B cell (primary cell): ENCODE results near the gene MYMX. TPM values are rescaled to one million over a fixed set of nuclear protein-coding genes. Genes with fewer than 3 reads are reported as not detected.

Experiments
- ATAC-seq: fragments of 200-7000 bp; cut with Tn5 transposase; one replicate; pipeline ENCODE4 v1.10.0; 2021; ENCODE audit warnings: low read depth, mild to moderate bottlenecking, moderate number of reproducible peaks, moderate library complexity
- CTCF ChIA-PET: fragments of 350-600 bp; sonication (Branson Sonifier 250); formaldehyde crosslinking; loops from one replicate; lab custom pipeline; 2021; ENCODE audit warnings: antibody characterized with exemption, inconsistent platforms; lab: Charles Lee
- POLR2A ChIA-PET: fragments of 350-600 bp; sonication (Branson Sonifier 250); formaldehyde crosslinking; loops from one replicate; lab custom pipeline; 2021; ENCODE audit warnings: antibody characterized with exemption; lab: Charles Lee
- DNase-seq: peaks from one replicate; pipeline ENCODE4 v3.0.0; 2013
- H2AFZ ChIP-seq: 2 replicates; pipeline ENCODE4 v1.6.1; 2012; ENCODE audit warnings: mild to moderate bottlenecking, low read depth, low read length; ENCODE audit not compliant: insufficient read depth, poor library complexity, severe bottlenecking
- H3K27ac ChIP-seq, 2 donors: 1 replicate in 1 of 2; 2 replicates in 1 of 2; pipeline ENCODE4 v1.5.1; 2012 to 2013; ENCODE audit warnings: low read length in 2 of 2, mild to moderate bottlenecking in 2 of 2, moderate library complexity in 1 of 2
- H3K27me3 ChIP-seq, 4 experiments: fragments of 200-600 bp in 1 of 4; sonication (generic) in 1 of 4; replicated peaks in 1 of 4; 1 replicate in 2 of 4; 2 replicates in 2 of 4; pipeline versions ENCODE4 v1.6.1 to v1.7.0; 2013 to 2016; ENCODE audit warnings: low read length in 3 of 4, mild to moderate bottlenecking in 2 of 4, mixed read lengths in 1 of 4, moderate library complexity in 1 of 4; ENCODE audit not compliant: insufficient read depth in 4 of 4, control insufficient read depth in 3 of 4; ENCODE audit errors: control extremely low read depth in 1 of 4
- H3K36me3 ChIP-seq, 2 experiments: replicated peaks in 1 of 2; 1 replicate in 1 of 2; 2 replicates in 1 of 2; pipeline versions ENCODE4 v1.6.1 to v1.7.1; 2013; ENCODE audit warnings: low read length in 1 of 2; ENCODE audit not compliant: insufficient read depth in 2 of 2, control insufficient read depth in 1 of 2; ENCODE audit errors: control extremely low read depth in 1 of 2, extremely low read depth in 1 of 2
- H3K4me1 ChIP-seq, 2 donors: fragments of 200-600 bp in 1 of 2; sonication (generic) in 1 of 2; 1 replicate in 1 of 2; 2 replicates in 1 of 2; pipeline versions ENCODE4 v1.5.1 to v1.6.1; 2013 to 2017; ENCODE audit warnings: low read length in 2 of 2; ENCODE audit not compliant: control insufficient read depth in 2 of 2, insufficient read depth in 2 of 2
- H3K4me2 ChIP-seq: replicated peaks from 2 replicates; pipeline ENCODE3; 2012; ENCODE audit warnings: mild to moderate bottlenecking, low read depth, low read length; ENCODE audit not compliant: poor library complexity, severe bottlenecking
- H3K4me3 ChIP-seq, 5 experiments: fragments of 200-600 bp in 1 of 5; sonication (generic) in 1 of 5; 1 replicate in 3 of 5; 2 replicates in 2 of 5; pipeline versions ENCODE4 v1.5.1 to v1.7.0; 2011 to 2016; ENCODE audit warnings: low read length in 4 of 5, mild to moderate bottlenecking in 4 of 5, low read depth in 2 of 5, control low read depth in 1 of 5, moderate library complexity in 1 of 5; ENCODE audit not compliant: insufficient read depth in 1 of 5; ENCODE audit errors: control extremely low read depth in 1 of 5, extremely low read depth in 1 of 5
- H3K79me2 ChIP-seq: fragments of 200-600 bp; sonication (generic); one replicate; pipeline ENCODE4 v1.6.0; 2016; ENCODE audit warnings: low read length; ENCODE audit not compliant: control insufficient read depth, insufficient read depth
- H3K9ac ChIP-seq: fragments of 200-600 bp; sonication (generic); 2 replicates; pipeline ENCODE4 v1.6.1; 2017; ENCODE audit warnings: mild to moderate bottlenecking, low read length, moderate library complexity
- H3K9me3 ChIP-seq, 3 donors: one replicate each; pipeline versions ENCODE4 v1.6.1 to v1.7.1; 2013; ENCODE audit warnings: low read length in 2 of 3; ENCODE audit not compliant: control insufficient read depth in 2 of 3, insufficient read depth in 1 of 3; ENCODE audit errors: control extremely low read depth in 1 of 3
- H4K20me1 ChIP-seq: 2 replicates; pipeline ENCODE4 v1.6.0; 2012; ENCODE audit warnings: mild to moderate bottlenecking, low read length; ENCODE audit not compliant: insufficient read depth, control insufficient read depth, poor library complexity, severe bottlenecking
- H3K27ac Mint-ChIP-seq: one replicate; pipeline ENCODE4 v1.8.0; 2021; ENCODE audit warnings: mixed read lengths
- H3K27me3 Mint-ChIP-seq: one replicate; pipeline ENCODE4 v1.8.0; 2021; ENCODE audit warnings: mixed read lengths
- H3K4me1 Mint-ChIP-seq: one replicate; pipeline ENCODE4 v1.8.0; 2021; ENCODE audit warnings: mixed read lengths
- H3K4me3 Mint-ChIP-seq: one replicate; pipeline ENCODE4 v1.8.0; 2021; ENCODE audit warnings: mixed read lengths
- H3K9me3 Mint-ChIP-seq: one replicate; pipeline ENCODE4 v1.8.0; 2022; ENCODE audit warnings: mixed read lengths; ENCODE audit not compliant: insufficient read depth
- EZH2 ChIP-seq: IDR thresholded peaks from 2 replicates; pipeline ENCODE4 v1.6.1; 2012; ENCODE audit warnings: borderline replicate concordance, low read depth, mild to moderate bottlenecking, moderate library complexity, low read length; ENCODE audit not compliant: insufficient read depth, poor library complexity, severe bottlenecking
- WGBS: methylation state at CpG from one replicate; pipeline ENCODE4 v1.1.5; 2013; ENCODE audit warnings: missing lambda C conversion rate; ENCODE audit not compliant: insufficient coverage; 5-methylcytosine and 5-hydroxymethylcytosine counted together
- intact Hi-C: fragments of 100-400 bp; cut with micrococcal nuclease; formaldehyde crosslinking; loops from one replicate; pipeline ENCODE4 v1.10.0; 2022
- polyA plus RNA-seq: library from polyadenylated mRNA; depleted of rRNA; stranded (reverse); fragments of >200 nt; gene quantifications from 2 replicates; pipeline ENCODE4 v1.2.3, GENCODE V29; 2012
- total RNA-seq, 2 donors: library from RNA; stranded (reverse); fragments of 120-200 nt in 1 of 2; gene quantifications; 1 replicate in 1 of 2; 2 replicates in 1 of 2; pipeline versions ENCODE4 v1.2.3 to v1.2.4, GENCODE V29; 2013 to 2022
- TF ChIP-seq, protein P1 (sequence below): fragments of 200-600 bp; IDR thresholded peaks from one replicate; pipeline ENCODE4 v1.8.0; 2022; ENCODE audit warnings: antibody characterized with exemption, mild to moderate bottlenecking

The MYMX gene
- total and polyA plus RNA-seq, 2 donors (not counting 1 experiment from before 2014, with no cell fraction given) = not detected

DNA sequence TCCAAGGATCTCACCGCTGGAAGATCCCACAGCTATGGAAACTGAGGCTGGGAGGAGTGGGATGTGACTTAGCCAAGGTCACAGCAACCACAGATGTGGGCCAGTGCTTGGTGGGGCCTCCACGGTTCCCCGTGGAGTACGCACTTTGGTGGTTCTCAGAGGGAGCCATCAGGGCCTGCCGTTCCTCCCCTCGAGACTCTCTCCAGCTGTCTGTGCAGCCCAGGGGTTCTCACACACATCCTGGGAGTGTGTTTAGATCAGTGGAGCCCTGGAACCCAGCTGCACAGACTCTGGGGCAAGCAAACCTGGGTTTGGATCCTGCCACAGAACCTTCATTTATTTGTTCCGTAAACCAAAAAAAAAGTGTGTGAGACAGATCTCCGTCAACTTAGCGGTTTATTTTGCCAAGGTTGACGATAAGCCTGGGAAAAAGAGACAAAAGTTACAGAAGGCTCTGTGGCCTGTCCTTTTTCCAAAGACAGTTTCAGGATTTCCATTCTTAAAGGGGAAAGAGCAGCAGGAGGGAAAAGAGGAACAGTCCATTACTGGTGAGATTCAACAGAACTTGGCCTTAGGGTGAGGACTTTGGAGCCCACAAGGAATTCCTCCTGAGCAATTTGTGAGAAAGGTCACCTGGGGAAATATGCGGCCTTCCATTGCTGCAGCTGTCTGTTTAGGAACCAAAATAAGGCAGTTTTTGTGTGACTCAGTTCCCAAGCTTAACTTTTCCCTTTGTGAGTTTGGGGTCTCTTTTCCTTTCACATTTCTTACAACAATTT lies 13.6 kb upstream of the MYMX start:
- H3K27me3 Mint-ChIP-seq = peaks cover 5% of the 10 kb centered on the region
- Histone ChIP-seq H3K9ac (no peak overlapping the region), H3K4me1 (no peaks in the 10 kb centered on the region), H2AFZ (no peak overlapping the region), H4K20me1 (no peaks in the 10 kb centered on the region), H3K27ac (no peak overlapping the region), H3K79me2 (no peaks in the 10 kb centered on the region), H3K36me3 (no peaks in the 10 kb centered on the region), H3K9me3 (no peaks in the 10 kb centered on the region), H3K4me3 (no peak overlapping the region), H3K27me3 (no peaks in the 10 kb centered on the region), H3K4me2 (no peak overlapping the region)
- no peak for TF ChIP-seq EZH2
- TF ChIP-seq, protein P1, sequence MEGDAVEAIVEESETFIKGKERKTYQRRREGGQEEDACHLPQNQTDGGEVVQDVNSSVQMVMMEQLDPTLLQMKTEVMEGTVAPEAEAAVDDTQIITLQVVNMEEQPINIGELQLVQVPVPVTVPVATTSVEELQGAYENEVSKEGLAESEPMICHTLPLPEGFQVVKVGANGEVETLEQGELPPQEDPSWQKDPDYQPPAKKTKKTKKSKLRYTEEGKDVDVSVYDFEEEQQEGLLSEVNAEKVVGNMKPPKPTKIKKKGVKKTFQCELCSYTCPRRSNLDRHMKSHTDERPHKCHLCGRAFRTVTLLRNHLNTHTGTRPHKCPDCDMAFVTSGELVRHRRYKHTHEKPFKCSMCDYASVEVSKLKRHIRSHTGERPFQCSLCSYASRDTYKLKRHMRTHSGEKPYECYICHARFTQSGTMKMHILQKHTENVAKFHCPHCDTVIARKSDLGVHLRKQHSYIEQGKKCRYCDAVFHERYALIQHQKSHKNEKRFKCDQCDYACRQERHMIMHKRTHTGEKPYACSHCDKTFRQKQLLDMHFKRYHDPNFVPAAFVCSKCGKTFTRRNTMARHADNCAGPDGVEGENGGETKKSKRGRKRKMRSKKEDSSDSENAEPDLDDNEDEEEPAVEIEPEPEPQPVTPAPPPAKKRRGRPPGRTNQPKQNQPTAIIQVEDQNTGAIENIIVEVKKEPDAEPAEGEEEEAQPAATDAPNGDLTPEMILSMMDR = no peak
- CTCF ChIA-PET = no interaction called here
- intact Hi-C loops = no loop called here
- no peak for ATAC-seq
- H3K4me3 Mint-ChIP-seq = no peak overlapping the region
- H3K4me1 Mint-ChIP-seq = no peaks in the 10 kb centered on the region
- no peak overlapping the region for H3K27ac Mint-ChIP-seq
- POLR2A ChIA-PET = no interaction called here
- no peaks in the 10 kb centered on the region for H3K9me3 Mint-ChIP-seq
- WGBS = 94% methylated on average over 10 of the region's 11 CpGs
- no peak for DNase-seq

DNA sequence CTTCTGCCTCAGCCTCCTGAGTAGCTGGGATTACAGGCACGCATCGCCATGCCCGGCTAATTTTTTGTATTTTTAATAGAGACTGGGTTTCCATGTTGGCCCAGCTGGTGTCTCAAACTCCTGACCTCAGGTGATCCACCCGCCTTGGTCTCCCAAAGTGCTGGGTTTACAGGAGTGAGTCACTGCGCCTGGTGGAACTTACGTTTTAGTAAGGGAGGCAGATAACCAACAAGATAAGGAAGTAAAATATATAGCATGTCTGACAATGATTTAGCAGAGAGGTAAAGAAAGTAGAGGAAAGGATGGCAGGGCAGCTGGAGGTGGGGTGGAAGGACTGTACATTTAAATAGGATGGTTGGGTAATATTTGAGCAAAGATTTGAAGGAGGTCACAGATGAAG lies 12.8 kb upstream of the MYMX start:
- H3K36me3 ChIP-seq = no peaks in the 10 kb centered on the region
- Mint-ChIP-seq H3K4me3 (no peak overlapping the region), H3K27me3 (peaks cover 10% of the 10 kb centered on the region), H3K4me1 (no peaks in the 10 kb centered on the region), H3K9me3 (no peaks in the 10 kb centered on the region), H3K27ac (no peak overlapping the region)
- no peak overlapping the region for H2AFZ ChIP-seq
- ChIA-PET CTCF (no interaction called here), POLR2A (no interaction called here)
- no peak overlapping the region for H3K9ac ChIP-seq
- H3K4me1 ChIP-seq = no peaks in the 10 kb centered on the region
- WGBS = 97% methylated on average over 6 of the region's 6 CpGs
- DNase-seq (no peak), ATAC-seq (no peak)
- no peaks in the 10 kb centered on the region for H4K20me1 ChIP-seq
- TF ChIP-seq, protein P1 = no peak
- no peak for TF ChIP-seq EZH2
- no peaks in the 10 kb centered on the region for H3K79me2 ChIP-seq
- no peaks in the 10 kb centered on the region for H3K27me3 ChIP-seq
- no peak overlapping the region for H3K27ac ChIP-seq
- intact Hi-C loops = no loop called here
- no peaks in the 10 kb centered on the region for H3K9me3 ChIP-seq
- H3K4me3 ChIP-seq = no peak overlapping the region
- H3K4me2 ChIP-seq = no peak overlapping the region
